GM18868 (cell line): ENCODE data around the gene DOP1B.
"Not testable (repeated sequence)": the region's sequence is repeated elsewhere in the genome, so short reads cannot be mapped to it uniquely, and the experiment has no call there.

Source experiments
- ATAC-seq: cut with Tn5 transposase; IDR thresholded peaks from one replicate; pipeline ENCODE4 v1.9.1; 2021; ENCODE audit warnings: mild to moderate bottlenecking, moderate library complexity; ENCODE audit not compliant: unreplicated experiment

DOP1B gene

GRCh38 chr21:36135391-36136102, 21.1 kb upstream of the DOP1B start:
- ATAC-seq: peak; percentile 57

DNA sequence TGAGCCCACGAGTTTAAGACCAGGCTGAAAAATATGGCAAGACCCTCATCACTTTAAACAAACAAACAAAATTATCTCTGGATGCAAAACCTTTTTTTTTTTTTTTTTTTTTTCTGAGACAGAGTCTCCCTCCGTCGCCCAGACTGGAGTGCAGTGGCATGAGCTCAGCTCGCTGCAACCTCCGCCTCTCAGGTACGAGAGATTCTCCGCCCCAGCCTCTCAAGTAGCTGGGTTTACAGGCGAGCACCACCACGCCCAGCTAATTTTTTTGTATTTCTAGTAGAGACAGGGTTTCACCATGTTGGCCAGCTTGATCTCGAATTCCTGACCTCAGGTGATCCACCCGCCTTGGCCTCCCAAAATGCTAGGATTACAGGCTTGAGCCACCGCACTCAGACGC, 16.8 kb upstream of the DOP1B start:
- not testable (repeated sequence) for ATAC-seq

- peak; percentile 70 for ATAC-seq
Measured at GRCh38 chr21:36141513-36141925, 15.1 kb upstream of the DOP1B start.

- not testable (repeated sequence) for ATAC-seq
Measured at GRCh38 chr21:36144233-36144632, 12.4 kb upstream of the DOP1B start.

DNA sequence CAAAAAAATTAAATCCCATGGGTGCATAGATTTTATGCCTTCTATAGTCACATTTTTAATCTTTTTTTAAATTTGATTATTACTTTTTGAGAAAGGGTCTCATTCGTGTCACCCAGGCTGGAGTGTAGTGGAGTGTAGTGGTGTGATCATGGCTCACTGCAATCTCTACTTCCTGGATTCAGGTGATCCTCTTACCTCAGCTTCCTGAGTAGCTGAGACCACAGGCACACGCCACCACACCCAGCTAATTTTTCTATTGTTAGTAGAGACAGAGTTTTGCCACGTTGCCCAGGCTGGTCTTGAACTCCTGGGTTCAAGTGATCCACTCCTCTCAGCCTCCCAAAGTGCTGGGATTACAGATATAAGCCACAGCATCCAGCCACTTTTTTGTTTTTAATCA, 11.4 kb upstream of the DOP1B start:
- no peak for ATAC-seq

DNA sequence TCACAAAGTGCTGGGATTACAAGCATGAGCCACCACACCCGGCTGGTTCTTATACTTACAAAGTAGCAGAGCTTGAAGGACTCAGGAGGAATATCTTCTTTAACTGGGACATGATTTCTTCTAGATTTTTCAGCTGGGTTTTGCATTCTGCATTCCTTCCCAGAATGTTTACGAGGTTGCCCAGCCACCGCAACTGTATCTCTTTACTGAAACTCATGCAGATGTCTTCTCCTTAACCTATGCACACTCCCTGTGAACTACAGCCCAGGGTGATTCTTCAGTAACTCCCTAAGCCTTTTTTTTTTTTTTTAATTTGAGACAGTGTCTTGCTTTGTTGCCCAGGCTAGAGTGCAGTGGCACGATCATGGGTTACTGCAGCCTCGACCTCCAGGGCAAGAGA, 8.7 kb upstream of the DOP1B start:
- no peak for ATAC-seq

DNA sequence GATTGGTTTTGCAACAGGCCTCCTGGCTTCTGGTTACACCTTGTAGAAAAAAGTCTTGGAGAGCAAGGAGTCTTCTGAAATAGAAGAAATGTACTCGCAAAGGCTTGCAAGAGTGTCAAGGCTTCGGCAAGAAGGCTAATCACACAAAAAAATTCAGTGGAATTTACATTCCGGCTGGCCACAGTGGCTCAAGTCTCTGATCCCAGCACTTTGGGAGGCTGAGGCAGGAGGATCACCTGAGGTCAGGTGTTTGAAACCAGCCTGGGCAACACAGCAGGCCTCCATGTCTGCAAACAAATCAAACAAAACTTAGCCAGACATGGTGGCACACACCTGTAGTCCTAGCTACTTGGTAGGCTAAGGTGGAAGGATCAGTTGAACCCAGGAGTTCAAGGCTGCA, 7.7 kb upstream of the DOP1B start:
- ATAC-seq: no peak

GRCh38 chr21:36149788-36150711, 6.6 kb upstream of the DOP1B start:
- peak; percentile 68 for ATAC-seq

DNA sequence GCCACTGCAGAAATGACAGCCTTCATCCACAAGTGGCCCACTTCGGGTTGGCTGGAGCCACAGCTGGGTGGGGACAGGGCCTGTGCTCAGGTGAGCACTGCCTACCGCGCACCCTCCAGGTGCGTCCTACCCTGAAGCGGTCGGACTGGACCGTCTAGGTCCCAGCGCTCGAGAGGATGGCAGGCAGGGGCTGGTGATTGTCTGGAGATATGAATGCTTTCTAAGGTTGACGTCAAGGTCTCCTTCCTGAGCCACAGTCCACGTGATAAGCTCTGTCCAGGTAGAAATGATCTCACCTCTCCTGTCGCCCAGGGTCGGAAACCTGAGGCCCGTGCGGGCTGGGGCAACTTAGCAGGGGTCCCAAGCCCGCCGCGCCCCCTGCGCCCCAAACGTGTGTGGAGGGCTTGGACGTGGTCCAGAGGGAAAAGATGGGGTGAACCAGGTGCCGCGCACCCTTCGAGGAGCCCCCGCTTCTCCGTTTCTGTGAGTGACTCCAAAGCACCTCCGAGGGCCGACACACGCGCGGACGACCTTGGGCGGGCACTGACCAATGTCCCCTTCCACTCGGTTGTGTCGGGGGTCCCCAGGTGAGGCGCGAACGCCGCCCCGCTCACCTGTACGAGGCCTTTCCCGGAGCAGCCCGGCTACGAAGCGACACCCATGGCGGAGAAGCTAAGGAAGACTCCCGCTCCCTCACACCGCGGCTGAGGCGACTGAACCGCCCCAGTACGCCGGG, 853 bp upstream of the DOP1B start:
- ATAC-seq: no peak

DNA sequence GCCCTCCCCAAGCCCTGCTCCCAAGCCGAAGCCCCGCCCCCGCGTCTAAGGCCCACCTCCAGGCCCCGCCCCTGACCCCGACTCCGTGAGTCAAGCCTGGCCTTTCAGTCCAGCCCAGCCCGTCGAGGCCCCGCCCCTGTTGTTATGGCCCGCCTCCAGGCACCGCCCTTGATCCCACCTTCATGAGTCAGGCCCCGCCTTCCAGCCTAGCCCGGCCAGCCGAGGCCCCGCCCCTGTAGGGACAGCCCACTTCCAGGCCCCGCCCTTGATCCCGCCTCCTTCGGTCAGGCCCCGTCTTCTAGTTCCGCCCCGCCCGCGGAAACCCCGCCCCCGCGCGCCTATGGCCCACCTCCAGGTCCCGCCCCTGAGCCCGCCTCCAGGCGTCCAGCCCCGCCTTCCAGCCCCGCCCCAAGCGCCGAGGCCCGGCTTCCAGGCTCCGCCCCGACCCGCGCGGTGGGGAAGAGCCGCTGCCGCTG, 247 bp upstream of the DOP1B start:
- peak; percentile 86 for ATAC-seq

DNA sequence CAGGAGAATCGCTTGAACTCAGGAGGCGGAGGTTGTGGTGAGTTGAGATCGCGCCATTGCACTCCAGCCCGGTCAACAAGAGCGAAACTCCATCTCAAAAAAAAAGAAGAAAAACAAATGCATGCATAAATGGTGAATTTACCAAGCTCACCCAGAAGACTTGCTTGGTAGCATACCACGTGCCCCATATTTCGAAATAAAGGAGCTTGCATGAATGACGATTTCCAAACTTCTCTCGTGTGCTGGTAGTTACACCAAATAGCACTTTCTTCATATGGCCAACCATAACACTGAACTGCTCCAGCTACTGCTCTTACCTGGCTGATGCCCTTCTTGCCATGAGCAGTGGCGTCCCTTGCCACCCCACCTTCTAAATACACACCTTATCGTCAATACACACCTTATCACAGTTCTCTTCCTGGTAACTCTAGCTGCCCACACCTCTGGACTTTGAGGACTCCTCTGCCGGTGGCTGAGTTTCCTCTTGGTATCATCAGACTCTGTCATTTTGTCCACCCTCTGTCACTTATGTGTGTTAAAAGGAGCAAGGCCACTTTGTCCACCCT, 2.8 kb downstream of the DOP1B start:
- no peak for ATAC-seq

GRCh38 chr21:36160850-36161178, 4.2 kb downstream of the DOP1B start:
- no peak for ATAC-seq

DNA sequence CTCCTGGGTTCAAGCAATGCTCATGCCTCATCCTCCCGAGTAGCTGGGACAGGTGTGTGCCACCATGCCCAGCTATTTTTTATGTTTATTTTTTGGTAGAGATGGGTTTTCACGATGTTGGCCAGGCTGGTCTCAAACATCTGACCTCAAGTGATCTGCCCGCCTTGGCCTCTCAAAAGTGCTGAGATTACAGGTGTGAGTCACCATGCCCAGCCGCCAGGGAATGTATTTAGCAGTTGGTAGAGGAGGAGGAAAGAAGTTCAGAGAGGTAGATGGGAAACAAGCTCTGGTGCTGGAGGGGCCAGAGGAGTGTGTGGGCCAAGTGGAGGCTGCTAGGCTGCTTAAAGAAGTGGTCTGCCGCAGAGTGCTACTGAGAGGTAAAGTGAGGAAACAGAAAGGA, 6.0 kb downstream of the DOP1B start:
- ATAC-seq: no peak

DNA sequence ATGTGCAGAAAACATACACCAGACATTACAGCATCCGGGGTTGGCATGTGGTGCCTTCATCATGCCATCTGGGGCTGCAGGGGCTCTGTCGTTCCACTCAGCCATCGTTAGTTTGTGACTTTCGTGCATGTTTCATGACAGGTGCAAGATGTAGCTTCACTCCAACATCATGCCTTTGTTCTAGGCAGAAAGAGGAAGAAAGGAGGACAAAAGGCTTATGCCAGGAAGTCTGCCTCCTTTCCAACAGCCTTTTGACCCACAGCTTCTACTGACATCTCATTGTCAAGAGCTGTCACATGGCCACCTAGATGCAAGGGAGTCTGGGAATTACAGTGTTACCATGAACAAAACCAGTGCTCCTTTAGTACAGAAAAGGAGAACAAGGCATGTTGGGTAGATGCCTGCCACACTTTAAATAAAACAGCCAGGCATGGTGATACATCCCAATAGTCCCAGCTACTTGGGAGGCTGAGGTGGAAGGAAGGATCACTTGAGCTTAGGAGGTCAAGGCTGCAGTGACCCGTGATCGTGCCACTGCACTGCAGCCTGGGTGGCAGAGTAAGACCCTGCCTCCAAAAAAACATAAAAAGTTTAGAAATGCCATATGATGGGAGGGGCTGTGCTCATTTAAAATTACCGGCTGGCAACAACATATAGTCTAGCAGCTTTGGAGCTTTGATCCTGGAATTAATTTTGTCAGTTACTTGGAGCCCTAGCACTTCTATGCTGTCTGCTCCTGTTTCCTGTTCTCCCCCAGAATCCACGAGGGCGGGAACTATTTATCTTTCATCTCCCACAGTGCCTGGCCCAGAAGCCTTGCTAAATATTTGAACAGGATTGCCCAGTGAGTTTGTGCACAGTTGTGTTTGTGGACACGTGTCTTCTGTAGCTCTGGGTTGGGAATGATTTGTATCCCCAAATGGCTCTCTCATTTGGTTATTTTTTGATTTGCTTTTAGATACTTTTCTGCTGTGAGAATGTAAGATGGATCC, 7.4 kb downstream of the DOP1B start:
- no peak for ATAC-seq

- ATAC-seq: no peak
Measured at GRCh38 chr21:36165356-36165755, 8.7 kb downstream of the DOP1B start.

- ATAC-seq: no peak
Measured at GRCh38 chr21:36166705-36167104, 10.1 kb downstream of the DOP1B start.

GRCh38 chr21:36167541-36167940, 10.9 kb downstream of the DOP1B start:
- no peak for ATAC-seq

GRCh38 chr21:36169470-36170128, 13.0 kb downstream of the DOP1B start:
- no peak for ATAC-seq

DNA sequence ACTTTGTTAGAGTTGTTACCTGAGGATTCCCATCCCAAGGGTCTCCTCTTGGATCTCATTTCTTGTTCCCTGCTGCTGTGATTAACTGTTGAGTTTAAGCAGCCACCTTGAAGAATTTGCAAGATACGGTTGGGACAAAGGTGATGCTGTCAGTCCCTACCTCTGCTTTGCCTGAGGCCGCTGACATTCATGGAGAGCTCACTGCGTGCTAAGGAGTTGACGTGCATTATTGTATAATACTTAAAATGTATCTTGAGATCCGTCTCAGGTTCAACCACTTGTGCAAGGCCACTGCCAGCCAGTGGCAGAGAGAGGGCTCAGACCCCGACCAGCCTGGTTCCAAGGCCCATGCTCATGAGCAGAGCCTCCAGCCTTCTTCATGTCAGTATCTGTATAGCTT, 14.2 kb downstream of the DOP1B start:
- ATAC-seq: no peak
